Occipital lobe (tissue), 2 donors: Measurements from ENCODE around the gene MYOM3. TPM values are rescaled to one million over a fixed set of nuclear protein-coding genes. Genes with fewer than 3 reads are reported as not detected.

Experiments used
- DNase-seq: peaks from one replicate; lab custom pipeline; 2025; lab: John Stamatoyannopoulos, UW
- total RNA-seq: library from RNA; depleted of rRNA; stranded (reverse); fragments of >200 nt; gene quantifications from one replicate; pipeline ENCODE4 v1.2.3, GENCODE V29; 2014

Gene MYOM3
- total RNA-seq, 1 donor from 2014 or later, result under 0.01 TPM

- DNase-seq, result no peak
These were observed 2.8 kb upstream of the MYOM3 start for GRCh38 chr1:24114753-24115152.

GRCh38 chr1:24113641-24114033, 1.7 kb upstream of the MYOM3 start:
- no peak for DNase-seq

- no peak for DNase-seq
These were observed 506 bp downstream of the MYOM3 start for GRCh38 chr1:24111262-24111995.

GRCh38 chr1:24110642-24111261, 1.2 kb downstream of the MYOM3 start:
- DNase-seq, result no peak

- no peak for DNase-seq
These were observed 2.1 kb downstream of the MYOM3 start for GRCh38 chr1:24109686-24110475.

- DNase-seq, result no peak
These were observed 2.8 kb downstream of the MYOM3 start for GRCh38 chr1:24109166-24109483.

- DNase-seq, result no peak
These were observed 3.4 kb downstream of the MYOM3 start for GRCh38 chr1:24108334-24109165.

- DNase-seq, result no peak
These were observed 4.3 kb downstream of the MYOM3 start for GRCh38 chr1:24107462-24108138.

- DNase-seq, result no peak
These were observed 6.4 kb downstream of the MYOM3 start for GRCh38 chr1:24105368-24106160.

- DNase-seq, result no peak
These were observed 7.1 kb downstream of the MYOM3 start for GRCh38 chr1:24104854-24105253.

- no peak for DNase-seq
These were observed 8.1 kb downstream of the MYOM3 start for GRCh38 chr1:24103879-24104278.

- DNase-seq, result no peak
These were observed 8.5 kb downstream of the MYOM3 start for GRCh38 chr1:24103408-24103807.

GRCh38 chr1:24102961-24103360, 9.0 kb downstream of the MYOM3 start:
- DNase-seq, result no peak

GRCh38 chr1:24101796-24102586, 9.9 kb downstream of the MYOM3 start:
- no peak for DNase-seq

GRCh38 chr1:24100945-24101737, 10.8 kb downstream of the MYOM3 start:
- no peak for DNase-seq

GRCh38 chr1:24098943-24099638, 12.8 kb downstream of the MYOM3 start:
- no peak for DNase-seq

- DNase-seq, result no peak
These were observed 13.8 kb downstream of the MYOM3 start for GRCh38 chr1:24098102-24098501.

GRCh38 chr1:24097663-24098062, 14.3 kb downstream of the MYOM3 start:
- DNase-seq, result no peak
